ENCODE data around the gene TGM6.
"Not testable (repeated sequence)": the region's sequence is repeated elsewhere in the genome, so short reads cannot be mapped to it uniquely, and the experiment has no call there.

Gene TGM6

DNA sequence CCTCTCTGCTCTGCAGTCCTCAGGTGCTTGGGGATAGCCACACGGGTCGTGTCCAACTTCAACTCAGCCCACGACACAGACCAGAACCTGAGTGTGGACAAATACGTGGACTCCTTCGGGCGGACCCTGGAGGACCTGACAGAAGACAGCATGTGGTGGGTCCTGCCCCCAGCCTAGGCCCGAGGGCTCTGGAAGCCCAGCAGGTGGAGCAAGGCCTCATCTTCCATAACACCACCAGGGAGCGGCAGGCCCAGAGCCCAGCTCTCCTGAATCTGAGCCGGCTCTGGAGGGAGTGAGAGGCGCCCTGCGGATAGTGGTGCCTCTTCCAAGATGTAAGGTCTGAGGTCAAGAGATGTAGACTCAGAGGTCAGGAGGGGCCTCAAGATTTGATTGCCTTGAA, 19.6 kb downstream of the TGM6 start:
- no peak for DNase-seq

DNA sequence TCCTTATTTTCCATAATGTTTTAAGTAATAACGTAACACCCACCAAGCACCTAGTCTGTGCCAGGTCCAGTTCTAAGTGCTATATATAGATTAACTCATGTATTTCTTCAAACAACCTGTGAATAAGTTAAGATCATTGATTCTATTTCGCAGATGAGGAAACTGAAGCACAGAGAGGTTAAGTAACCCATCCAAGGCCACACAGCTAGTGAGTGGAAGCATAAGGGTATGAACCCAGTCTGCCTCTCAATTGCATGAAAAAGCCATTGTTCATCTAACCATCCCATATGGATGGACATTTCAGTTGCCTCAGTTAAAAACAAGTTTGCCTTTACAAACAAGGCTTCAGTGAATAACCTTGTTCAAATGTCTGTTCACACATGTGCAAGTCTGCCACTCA, 20.8 kb downstream of the TGM6 start:
- no peak for DNase-seq

DNA sequence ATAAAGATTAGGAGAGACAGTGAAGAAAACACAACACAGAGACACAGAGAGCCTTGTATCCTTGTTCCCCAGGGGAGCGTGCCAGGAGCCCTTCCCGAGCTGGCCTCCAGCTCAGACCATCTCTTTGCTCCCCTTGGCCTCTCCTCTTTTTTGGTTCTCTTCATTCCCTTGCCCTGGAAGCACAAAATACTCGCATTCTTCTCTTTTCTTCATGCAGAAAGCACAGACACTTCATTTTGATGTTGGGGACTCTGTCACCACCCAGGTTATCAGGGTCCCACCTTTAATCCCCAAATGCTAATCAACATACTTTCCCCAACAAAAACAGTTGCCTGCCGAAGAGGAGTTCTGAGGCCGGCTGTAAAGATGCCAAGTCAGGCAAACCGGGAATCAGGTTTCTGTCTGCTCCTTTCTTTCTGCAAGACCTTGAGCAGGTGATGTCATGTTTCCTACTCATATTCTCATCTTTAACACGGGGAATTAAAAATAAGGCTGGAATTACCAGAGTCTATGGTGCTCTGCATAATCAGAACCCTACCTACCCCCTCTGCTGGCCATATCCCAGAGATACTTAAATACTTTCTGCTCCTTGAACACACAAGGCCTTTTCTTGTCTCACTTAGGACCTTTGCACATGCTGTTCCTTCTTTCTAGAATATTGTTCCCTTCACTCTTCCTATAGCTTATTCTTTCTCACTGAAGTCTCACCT, 21.7 kb downstream of the TGM6 start:
- DNase-seq: no peak

DNA sequence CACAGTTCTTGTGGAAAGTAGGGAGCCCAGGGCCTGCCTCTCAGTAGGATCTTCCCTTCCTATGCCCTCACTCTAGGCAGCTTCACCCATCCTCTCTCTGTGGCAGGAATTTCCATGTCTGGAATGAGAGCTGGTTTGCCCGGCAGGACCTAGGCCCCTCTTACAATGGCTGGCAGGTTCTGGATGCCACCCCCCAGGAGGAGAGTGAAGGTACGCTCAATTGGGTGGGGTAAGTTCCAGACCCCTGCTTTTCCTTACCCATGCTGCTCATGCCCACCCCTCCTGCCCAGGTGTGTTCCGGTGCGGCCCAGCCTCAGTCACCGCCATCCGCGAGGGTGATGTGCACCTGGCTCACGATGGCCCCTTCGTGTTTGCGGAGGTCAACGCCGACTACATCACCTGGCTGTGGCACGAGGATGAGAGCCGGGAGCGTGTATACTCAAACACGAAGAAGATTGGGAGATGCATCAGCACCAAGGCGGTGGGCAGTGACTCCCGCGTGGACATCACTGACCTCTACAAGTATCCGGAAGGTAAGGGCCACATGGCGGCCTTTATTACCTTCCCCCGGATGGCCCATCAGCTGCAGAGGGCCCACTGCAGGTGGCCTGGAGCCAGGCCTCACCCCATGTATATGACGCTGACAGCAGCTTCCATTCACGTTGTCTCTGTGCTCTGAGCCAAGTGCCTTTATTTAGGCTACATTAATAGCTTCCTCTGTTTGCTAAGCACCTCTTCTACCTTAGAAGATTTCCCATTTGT, 22.8 kb downstream of the TGM6 start:
- DNase-seq: no peak

DNA sequence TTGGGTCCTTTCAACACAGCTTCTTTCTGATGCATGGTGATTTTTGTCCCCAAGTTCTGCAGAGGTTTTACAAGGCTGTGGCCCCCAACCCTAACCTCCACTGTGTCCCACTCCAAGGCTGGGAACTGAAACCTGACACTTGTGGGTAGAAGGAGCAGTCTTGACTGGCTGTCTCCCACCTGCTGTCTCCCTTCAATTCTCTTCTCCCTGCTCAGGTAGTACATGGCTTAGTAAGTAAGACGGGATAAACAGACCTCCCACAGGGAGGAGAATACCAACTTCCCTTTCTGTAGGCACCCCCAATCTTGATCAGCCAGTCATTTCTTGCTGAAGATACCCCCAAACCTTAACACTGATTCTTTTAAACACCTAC, 25.0 kb downstream of the TGM6 start:
- DNase-seq: no peak

DNA sequence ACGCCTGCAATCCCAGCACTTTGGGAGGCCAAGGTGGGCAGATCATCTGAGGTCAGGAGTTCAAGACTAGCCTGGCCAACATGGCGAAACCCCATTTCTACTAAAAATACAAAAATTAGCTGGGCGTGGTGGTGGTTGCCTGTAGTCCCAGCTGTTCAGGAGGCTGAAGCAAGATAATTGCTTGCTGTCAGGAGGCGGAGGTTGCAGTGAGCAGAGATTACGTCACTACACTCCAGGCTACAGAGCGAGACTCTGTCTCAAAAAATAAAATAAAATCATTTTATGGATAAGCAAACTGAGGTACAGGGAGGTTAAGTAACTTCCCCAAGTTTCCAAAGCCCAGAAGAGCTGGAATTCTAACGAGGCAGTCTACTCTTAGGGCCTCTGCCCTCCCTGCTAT, 26.7 kb downstream of the TGM6 start:
- not testable (repeated sequence) for DNase-seq

DNA sequence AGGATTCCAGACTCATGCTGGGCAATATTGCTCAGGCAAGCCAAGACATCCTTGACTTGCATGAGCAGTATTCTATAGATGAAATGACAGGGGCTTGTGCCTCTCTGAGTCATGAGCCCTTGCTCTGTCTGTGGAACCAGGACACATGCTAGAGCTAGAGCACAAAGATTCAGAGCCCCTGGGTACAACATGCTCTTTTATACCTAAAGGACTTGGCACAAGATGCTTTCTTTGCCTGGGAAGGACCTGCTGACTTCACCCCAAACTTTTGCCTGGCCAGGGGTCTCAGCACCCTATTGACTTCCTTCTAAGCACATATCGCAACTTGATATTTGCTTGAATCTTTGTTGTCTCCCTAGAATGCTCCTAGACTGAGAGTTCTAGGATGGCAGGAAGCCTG, 27.4 kb downstream of the TGM6 start:
- DNase-seq: no peak

DNA sequence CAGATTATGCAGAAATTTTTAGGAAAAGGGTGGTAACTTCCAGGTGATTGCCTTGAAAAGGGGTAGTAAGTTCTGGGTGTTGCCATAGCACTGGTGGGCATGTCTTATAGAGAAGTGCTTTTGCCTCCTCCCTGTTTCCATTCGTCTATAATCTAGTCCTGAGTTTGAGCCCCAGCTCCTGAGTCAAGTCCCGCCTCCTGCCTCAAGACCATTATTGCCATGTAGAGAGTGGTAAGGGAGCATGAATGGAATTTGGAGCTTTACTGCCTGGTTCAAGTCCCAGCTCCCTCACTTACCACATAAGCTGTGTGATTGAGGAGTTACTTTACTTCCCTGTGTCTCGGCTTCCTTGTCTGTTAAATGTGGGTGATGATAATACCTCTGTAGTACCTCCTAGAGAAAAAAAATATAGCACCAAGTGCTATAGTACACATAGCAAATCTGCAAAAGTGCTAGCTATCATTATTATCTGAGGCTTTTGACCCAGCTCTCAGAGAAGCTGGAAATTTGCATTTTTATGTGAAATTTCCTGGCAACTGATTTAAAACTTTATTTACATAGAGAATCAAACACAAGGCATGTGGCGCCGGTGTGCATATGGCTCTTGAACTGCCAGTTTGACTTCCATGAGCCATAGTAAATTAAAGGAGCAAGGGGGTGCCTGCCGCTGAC, 36.0 kb downstream of the TGM6 start:
- DNase-seq: no peak

DNA sequence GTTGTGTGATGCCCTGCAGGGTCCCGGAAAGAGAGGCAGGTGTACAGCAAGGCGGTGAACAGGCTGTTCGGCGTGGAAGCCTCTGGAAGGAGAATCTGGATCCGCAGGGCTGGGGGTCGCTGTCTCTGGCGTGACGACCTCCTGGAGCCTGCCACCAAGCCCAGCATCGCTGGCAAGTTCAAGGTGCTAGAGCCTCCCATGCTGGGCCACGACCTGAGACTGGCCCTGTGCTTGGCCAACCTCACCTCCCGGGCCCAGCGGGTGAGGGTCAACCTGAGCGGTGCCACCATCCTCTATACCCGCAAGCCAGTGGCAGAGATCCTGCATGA, 36.5 kb downstream of the TGM6 start:
- no peak for DNase-seq

DNA sequence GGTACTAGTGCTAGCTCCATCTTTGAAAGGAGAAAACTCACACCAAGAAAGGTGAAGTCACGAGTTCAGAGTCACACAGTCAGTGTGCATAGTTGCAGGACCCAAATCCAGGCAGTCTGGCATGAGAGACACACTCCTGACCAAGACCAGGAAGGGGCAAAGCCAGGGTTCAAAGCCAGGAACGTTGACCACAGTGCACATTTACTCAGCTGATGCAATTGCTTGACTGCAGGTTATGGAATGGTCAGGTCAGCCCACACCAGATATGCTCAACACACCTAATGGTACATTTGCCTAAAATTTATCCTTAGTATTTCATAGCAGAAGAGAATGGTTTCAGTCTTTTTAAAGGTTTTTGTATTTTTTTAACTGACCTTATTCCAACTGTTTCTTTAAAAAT, 37.7 kb downstream of the TGM6 start:
- DNase-seq: no peak

DNA sequence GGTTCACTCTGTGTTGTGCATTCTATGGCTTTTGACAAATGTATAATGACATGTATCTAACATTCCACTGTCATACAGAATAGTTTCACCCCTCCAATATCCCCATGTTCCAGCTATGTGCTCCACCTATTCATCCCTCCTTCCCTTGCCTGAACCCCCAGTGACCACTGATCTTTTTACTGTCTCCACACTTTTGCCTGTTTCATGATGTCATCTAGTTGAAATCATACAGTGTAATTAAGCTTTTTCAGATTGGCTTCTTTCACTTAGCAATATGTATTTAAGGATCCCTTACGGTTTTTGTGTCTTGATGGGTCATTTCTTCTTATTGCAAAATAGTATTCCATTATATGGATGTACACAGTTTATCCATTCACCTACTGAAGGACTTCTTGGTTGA, 39.8 kb downstream of the TGM6 start:
- no peak for DNase-seq

DNA sequence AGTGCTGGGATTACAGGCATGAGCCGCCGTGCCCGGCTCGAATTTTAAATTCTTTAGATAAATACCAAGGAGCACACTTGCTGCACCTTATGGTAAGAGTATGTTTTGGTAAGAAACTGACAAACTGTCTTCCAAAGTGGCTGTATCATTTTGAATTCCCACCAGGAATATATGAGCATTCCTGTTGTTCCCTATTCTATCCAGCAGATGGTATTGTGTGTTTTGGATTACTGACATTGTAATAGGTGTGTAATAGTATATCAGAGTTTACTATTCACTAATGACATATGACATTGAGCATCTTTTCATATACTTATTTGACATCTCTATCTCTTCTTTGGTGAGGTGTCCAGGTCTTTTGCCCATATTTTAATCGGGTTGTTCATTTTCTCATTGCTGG, 40.5 kb downstream of the TGM6 start:
- DNase-seq: no peak

DNA sequence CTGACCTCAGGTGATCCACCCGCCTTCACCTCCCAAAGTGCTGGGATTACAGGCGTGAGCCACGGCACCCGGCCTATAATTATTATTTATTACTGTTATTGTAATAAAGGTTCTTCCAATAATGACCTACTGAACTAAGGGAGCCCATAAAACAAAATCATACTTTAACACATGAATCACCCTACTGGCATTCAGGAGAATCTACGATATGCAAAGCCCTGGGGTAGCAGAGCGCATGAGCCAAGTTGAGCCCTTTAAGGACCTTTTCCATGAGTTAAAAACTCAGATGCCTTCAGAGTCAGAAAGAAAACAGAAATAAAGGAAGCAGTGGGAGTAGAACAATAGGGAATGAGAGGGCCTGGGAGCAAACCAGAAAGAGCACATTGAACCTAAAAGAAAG, 48.4 kb downstream of the TGM6 start:
- DNase-seq: no peak

DNA sequence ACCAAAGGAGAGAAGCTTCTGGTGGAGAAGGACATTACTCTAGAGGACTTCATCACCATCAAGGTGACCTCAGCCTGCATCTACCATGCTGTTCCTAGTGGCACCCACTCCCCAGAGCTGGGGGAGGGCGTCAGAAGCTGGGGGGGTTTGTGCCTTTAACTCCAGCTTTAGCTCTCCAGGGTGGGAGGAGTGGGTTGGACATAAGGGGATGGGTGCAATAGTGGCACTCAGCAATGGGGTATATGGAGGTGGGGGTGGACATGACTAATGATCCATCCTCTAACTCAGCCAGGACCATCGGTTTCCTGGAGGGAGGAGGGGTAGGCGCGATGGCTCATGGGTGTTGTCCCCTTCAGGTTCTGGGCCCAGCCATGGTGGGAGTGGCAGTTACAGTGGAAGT, 49.8 kb downstream of the TGM6 start:
- DNase-seq: no peak

DNA sequence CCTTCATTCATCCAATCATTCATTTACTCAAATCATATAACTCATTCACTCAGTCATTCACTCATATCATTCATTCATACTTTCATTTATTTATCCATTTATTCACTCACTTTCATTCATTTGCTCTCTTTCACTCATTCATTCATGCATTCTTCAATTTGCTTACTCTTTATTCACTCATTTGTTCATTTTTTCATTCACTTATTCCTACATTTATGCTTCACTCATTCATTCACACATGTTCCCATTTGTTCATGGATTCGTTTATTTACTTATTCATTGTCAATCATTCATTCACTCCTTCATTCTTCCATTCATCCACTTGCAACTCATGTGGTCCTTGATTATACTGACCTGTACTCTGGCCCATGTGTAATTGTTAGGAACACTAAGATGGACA, 50.5 kb downstream of the TGM6 start:
- DNase-seq: no peak

DNA sequence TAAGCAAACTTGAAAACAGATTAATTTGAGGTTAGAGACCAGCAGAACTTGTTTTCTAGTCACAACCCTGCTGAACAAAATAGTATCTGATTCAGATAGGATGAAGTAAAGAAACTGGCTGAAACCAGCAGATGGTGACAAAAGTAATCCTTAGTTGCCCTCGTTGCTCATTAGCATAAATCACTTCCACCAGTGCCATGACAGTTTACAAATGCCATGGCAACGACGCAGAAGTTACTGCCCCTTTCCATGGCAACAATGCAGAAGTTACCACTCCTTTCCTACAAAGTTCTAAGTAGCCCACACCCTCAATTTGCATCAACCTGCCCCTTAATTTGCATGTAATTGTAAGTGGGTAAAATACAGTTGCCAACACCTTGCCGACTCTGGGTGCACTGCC, 66.1 kb downstream of the TGM6 start:
- no peak for DNase-seq

DNA sequence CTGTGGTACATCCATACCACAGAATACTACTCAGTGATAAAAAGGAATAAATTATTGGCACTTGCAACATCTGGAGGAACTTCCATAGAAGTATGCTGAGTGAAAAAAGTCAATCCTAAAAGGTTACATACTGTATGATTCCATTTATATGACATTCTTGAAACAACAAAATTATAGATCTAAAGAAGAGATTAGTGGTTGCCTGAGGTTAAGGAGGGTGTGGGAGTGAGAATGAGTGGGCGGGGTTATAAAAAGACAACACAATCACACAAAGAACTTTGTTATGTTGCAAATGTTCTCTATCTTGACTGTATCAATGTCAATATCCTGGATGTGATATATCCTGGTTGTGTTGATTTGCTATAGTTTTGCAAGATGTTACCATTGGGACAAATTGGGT, 68.7 kb downstream of the TGM6 start:
- DNase-seq: no peak

DNA sequence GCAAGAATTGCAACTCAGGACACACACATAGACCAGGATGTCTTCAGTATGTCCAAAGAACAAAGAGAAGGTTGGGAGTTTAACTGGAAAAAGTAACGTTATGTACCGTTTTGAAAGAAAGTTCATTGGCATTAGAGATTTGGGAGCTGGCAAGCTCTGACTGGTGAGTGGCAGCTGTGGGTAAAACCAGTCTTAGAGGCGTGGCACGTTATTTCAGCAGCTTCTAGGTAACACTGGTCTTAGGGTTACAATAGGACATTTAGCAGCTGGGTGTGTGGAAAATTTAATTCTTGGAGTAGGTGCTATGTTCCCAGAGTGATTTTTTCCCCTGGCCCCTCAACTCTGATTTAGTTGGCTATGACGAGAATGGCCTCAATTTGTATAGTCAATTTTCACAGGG, 70.7 kb downstream of the TGM6 start:
- no peak for DNase-seq

DNA sequence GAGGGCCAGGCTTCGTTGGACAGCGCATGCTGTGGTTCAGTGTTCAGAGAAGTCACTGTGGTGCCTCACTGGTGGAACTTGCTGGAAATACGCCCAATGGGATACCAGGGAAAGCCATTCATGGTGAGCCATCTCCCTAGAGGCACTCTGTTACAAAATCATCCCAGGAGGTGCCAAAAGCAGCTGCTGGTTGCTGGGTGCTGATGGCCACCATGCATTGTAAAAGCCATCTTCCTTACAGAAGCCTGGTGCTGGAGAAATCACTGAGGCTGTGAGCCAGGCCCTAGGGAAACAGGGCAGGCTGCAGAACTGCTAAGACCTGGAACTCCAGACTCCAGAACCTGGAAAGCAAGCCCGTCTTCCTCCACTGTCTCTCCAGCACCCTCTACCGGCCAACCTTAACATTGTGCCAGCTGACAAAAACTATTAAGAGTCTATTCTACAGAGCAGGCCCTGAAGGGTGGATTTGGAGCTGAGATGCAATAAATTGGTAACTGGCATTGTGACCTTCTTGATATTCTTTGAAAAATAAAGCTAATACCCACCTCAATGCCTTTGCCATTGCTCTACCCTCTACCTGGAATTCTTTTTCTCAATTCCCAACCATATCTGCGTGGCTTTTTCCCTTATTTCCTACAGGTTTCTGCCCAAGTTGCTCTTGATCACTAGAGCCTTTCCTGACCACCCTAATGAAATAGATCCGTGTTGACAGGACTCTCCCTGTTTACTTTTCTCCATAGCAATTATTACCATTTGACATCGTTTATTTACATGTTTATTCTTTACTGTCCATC, 71.4 kb downstream of the TGM6 start:
- DNase-seq: peak; percentile 23

DNA sequence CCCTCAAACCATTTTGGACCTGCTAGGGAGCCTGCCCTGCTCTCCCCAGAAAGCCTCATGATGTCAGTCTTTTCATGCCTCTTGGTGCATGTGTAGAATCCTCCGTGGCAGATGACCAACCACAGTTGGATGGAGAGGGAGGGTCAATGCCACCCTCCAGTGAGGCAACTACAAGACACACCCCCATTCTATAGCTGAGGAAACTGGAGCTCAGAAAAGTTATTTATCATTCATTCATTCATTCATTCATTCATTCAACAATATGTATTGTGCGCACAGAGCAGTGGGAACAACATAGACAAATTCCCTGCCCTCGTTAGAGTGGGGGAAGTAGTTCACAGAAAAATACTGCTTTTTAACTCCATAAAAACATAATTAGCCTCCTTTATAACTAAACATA, 73.1 kb downstream of the TGM6 start:
- no peak for DNase-seq

DNA sequence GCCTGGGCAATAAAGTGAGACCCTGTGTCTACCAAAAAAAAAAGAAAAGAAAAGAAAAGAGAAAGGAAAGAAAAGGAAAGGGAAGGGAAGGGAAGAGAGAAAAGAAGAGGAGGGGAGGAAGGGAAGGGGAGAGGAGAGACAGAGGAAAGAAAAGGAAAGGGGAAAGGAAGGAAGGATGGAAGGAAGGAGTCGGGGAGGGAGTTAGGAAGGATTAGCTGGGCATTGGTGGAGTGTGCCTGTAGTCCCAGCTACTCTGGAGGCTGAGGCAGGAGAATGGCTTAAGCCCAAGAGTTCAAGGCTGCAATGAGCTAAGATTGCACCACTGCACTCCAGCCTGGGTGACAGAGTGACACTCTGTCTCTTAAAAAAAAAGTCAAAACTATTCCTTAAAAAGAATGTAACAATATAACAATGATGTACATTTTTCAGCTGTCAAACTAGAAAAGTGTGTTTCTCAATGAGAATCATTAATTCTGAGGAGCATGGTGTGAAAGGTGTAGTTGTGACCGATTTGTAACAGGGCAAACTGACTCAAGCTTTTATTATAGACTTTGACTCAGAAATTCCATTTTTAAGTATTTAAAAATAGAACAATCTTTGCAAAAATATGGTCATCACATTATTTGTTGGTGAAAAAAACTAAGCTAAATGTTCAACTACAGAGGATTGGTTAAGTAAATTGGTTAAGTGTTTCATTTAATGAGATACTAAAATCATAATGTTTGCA, 75.2 kb downstream of the TGM6 start:
- no peak for DNase-seq

DNA sequence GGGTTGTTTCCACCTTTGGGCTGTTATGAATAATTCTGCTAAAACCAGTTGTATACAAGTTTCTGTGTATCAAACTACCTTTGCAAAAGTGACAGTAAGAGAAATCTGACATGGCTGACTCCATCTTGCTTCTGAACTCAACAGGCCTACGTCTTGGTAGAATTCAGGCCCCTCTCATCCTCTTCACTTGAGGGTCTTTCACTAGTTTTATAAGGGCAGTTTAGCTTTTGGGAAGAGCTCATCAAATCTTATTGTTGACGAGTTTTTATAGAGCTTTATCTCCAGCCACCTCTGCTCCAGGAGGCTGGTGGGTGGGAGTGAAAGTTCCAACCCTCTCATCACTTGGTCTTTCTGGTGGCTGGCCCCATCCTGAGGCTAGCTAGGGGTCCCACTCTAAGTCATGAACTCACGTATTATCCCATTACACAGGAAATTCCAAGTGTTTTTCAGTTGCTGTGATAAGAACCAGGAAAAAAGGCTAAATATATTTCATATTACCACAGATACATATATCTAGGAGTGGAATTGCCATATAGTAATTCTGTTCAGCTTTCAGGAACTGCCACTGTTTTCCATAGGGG, 78.3 kb downstream of the TGM6 start:
- no peak for DNase-seq
